HepG2 (cell line): ENCODE data around the gene TUBB. TPM values are rescaled to one million over a fixed set of nuclear protein-coding genes. Genes with fewer than 3 reads are reported as not detected.

Source experiments
- ADNP ChIP-seq: sonication (generic); formaldehyde crosslinking; IDR thresholded peaks from 2 replicates; pipeline ENCODE4 v1.4.0; 2020; ENCODE audit warnings: missing genetic modification reagents
- ARID2 ChIP-seq: sonication (generic); formaldehyde crosslinking; IDR thresholded peaks from 2 replicates; pipeline ENCODE4 v1.8.1; 2022; ENCODE audit warnings: mild to moderate bottlenecking, missing genetic modification reagents, borderline replicate concordance
- DR1 ChIP-seq: sonication (generic); formaldehyde crosslinking; IDR thresholded peaks from 2 replicates; pipeline ENCODE4 v1.8.0; 2021; ENCODE audit warnings: mild to moderate bottlenecking, missing genetic modification reagents, inconsistent platforms
- KDM1A ChIP-seq: IDR thresholded peaks from 2 replicates; pipeline ENCODE4 v1.6.1; 2016; ENCODE audit warnings: missing compliant biosample characterization
- RNF2 ChIP-seq: fragments of 450-650 bp; conservative IDR thresholded peaks from 2 replicates; pipeline ENCODE4 v1.6.1; 2016; ENCODE audit warnings: low read depth
- SMYD3 ChIP-seq: sonication (generic); formaldehyde crosslinking; IDR thresholded peaks from 2 replicates; pipeline ENCODE4 v1.8.1; 2023; ENCODE audit warnings: mild to moderate bottlenecking, missing genetic modification reagents
- SNAPC2 ChIP-seq: sonication (generic); formaldehyde crosslinking; IDR thresholded peaks from 2 replicates; pipeline ENCODE4 v1.8.1; 2022; ENCODE audit warnings: mild to moderate bottlenecking, missing genetic modification reagents
- TMF1 ChIP-seq: sonication (generic); formaldehyde crosslinking; IDR thresholded peaks from 2 replicates; pipeline ENCODE4 v1.8.1; 2022; ENCODE audit warnings: low read depth, missing genetic modification reagents
- ZBTB1 ChIP-seq: sonication (generic); formaldehyde crosslinking; IDR thresholded peaks from 2 replicates; pipeline ENCODE4 v1.4.0; 2020; ENCODE audit warnings: missing genetic modification reagents, borderline replicate concordance
- ZFX ChIP-seq: sonication (generic); formaldehyde crosslinking; IDR thresholded peaks from 2 replicates; pipeline ENCODE4 v1.4.0; 2020; ENCODE audit warnings: mild to moderate bottlenecking, low read depth, missing genetic modification reagents, moderate library complexity
- ZNF124 ChIP-seq: sonication (generic); formaldehyde crosslinking; IDR thresholded peaks from 2 replicates; pipeline ENCODE4 v1.4.0; 2020; ENCODE audit warnings: missing genetic modification reagents
- ZNF292 ChIP-seq: sonication (generic); formaldehyde crosslinking; IDR thresholded peaks from 2 replicates; pipeline ENCODE4 v1.8.1; 2022; ENCODE audit warnings: mild to moderate bottlenecking, low read depth, missing genetic modification reagents, borderline replicate concordance
- ZNF350 ChIP-seq: sonication (generic); formaldehyde crosslinking; IDR thresholded peaks from 2 replicates; pipeline ENCODE4 v1.4.0; 2020; ENCODE audit warnings: mild to moderate bottlenecking, low read depth, missing genetic modification reagents, borderline replicate concordance
- ZNF510 ChIP-seq: sonication (generic); formaldehyde crosslinking; IDR thresholded peaks from 2 replicates; pipeline ENCODE4 v1.4.0; 2020; ENCODE audit warnings: low read depth, mild to moderate bottlenecking, missing genetic modification reagents
- ZNF678 ChIP-seq: sonication (generic); formaldehyde crosslinking; IDR thresholded peaks from 2 replicates; pipeline ENCODE4 v1.4.0; 2020; ENCODE audit warnings: mild to moderate bottlenecking, missing genetic modification reagents
- polyA plus RNA-seq, 8 experiments: library from polyadenylated mRNA; depleted of rRNA in 3 of 8; stranded (reverse) in 7 of 8; unstranded in 1 of 8; fragments of >200 nt; fragmentation: Illumina TruSeq in 4 of 8; extraction: Trizol in 4 of 8; gene quantifications; 2 replicates each; pipeline versions ENCODE4 v1.2.1 to v1.2.3, GENCODE V29; 2011 to 2016; ENCODE audit warnings: low read depth in 4 of 8, missing spikeins in 1 of 8, mixed read lengths in 1 of 8; ENCODE audit not compliant: insufficient read depth in 1 of 8
- total RNA-seq, 5 experiments: library from RNA; depleted of rRNA; stranded (reverse); fragments of >200 nt; fragmentation: Illumina TruSeq; extraction: Trizol; gene quantifications; 2 replicates each; pipeline ENCODE4 v1.2.3, GENCODE V29; 2016; ENCODE audit warnings: low read depth in 1 of 5
- TF ChIP-seq, protein P1 (sequence below): sonication (generic); formaldehyde crosslinking; IDR thresholded peaks from 2 replicates; pipeline ENCODE4 v1.5.1; 2020; ENCODE audit warnings: missing genetic modification reagents, mild to moderate bottlenecking, borderline replicate concordance
- TF ChIP-seq, protein P2 (sequence below): sonication (generic); formaldehyde crosslinking; IDR thresholded peaks from 2 replicates; pipeline ENCODE4 v1.4.0; 2020; ENCODE audit warnings: missing genetic modification reagents, borderline replicate concordance
- TF ChIP-seq, protein P3 (sequence below): sonication (generic); formaldehyde crosslinking; IDR thresholded peaks from 2 replicates; pipeline ENCODE4 v1.4.0; 2020; ENCODE audit warnings: missing genetic modification reagents, mild to moderate bottlenecking, borderline replicate concordance
- TF ChIP-seq, protein P4 (sequence below): sonication (generic); formaldehyde crosslinking; IDR thresholded peaks from 2 replicates; pipeline ENCODE4 v1.8.0; 2022; ENCODE audit warnings: missing genetic modification reagents, mild to moderate bottlenecking, moderate library complexity, borderline replicate concordance

TUBB gene
- total and polyA plus RNA-seq, 2 of the 13 experiments (the other 11 are each of a cell fraction or from before 2014, with no cell fraction given): 911 to 1,163 TPM

DNA sequence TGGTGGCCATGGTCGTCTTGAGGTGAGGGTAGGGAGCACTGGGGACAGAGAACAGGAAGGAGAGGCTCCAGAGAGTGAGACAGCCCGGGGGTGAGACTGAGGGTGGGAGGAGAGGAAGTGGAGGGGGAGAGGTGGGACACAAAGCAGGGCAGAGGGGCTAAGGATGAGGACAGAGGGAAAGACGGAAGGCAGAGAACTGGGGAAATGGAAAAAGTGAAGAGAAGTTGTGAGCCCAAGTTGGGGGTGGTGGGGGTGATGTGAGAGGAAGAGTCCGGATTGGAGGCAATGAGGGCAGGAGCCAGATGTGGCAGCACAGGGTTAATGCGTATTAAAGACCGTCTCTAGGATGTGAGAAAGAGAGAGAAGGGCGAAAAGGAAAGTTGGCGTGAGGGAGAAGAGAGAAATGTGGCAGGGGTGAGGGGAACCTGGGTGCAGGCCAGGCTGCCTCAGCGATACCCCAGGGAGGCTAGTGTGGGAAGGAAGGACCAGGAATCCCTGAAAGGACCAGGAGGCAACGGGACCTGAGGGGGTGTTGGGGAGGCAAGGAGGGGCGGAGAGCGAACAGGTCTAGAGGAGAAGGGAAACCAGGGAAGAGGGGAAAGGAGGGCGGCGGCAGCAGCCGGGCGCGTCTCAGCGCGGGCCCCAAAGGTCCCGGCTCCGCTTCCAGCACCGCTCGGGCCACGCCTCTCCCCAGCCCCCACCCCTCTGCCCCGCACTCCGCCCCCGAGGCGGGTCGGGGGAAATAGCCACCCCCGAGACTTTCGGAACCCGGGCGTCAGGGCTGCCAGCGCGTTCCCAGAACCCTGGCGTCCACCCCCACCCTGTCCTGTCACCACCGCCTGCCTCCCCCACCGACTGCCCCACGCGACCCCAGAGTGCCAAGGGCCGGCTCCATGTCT lies 33.9 kb upstream of the TUBB start, which contains the start of gene PPP1R18 (continued):
- TF ChIP-seq, protein P1, sequence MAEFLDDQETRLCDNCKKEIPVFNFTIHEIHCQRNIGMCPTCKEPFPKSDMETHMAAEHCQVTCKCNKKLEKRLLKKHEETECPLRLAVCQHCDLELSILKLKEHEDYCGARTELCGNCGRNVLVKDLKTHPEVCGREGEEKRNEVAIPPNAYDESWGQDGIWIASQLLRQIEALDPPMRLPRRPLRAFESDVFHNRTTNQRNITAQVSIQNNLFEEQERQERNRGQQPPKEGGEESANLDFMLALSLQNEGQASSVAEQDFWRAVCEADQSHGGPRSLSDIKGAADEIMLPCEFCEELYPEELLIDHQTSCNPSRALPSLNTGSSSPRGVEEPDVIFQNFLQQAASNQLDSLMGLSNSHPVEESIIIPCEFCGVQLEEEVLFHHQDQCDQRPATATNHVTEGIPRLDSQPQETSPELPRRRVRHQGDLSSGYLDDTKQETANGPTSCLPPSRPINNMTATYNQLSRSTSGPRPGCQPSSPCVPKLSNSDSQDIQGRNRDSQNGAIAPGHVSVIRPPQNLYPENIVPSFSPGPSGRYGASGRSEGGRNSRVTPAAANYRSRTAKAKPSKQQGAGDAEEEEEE (CRISPR knock-in tag): no peak
- TF ChIP-seq ZNF350 (no peak), RNF2 (no peak), ZNF678 (CRISPR knock-in tag) (no peak), TMF1 (CRISPR knock-in tag) (no peak), DR1 (CRISPR knock-in tag) (no peak), ADNP (CRISPR knock-in tag) (no peak), ARID2 (CRISPR knock-in tag) (no peak), ZFX (CRISPR knock-in tag) (no peak; the same call in 1 of the 2 replicates), ZBTB1 (no peak), ZNF510 (CRISPR knock-in tag) (no peak), KDM1A (CRISPR knock-in tag) (no peak), SNAPC2 (CRISPR knock-in tag) (no peak), ZNF292 (CRISPR knock-in tag) (no peak), ZNF124 (no peak), SMYD3 (CRISPR knock-in tag) (no peak)
- TF ChIP-seq, protein P2, sequence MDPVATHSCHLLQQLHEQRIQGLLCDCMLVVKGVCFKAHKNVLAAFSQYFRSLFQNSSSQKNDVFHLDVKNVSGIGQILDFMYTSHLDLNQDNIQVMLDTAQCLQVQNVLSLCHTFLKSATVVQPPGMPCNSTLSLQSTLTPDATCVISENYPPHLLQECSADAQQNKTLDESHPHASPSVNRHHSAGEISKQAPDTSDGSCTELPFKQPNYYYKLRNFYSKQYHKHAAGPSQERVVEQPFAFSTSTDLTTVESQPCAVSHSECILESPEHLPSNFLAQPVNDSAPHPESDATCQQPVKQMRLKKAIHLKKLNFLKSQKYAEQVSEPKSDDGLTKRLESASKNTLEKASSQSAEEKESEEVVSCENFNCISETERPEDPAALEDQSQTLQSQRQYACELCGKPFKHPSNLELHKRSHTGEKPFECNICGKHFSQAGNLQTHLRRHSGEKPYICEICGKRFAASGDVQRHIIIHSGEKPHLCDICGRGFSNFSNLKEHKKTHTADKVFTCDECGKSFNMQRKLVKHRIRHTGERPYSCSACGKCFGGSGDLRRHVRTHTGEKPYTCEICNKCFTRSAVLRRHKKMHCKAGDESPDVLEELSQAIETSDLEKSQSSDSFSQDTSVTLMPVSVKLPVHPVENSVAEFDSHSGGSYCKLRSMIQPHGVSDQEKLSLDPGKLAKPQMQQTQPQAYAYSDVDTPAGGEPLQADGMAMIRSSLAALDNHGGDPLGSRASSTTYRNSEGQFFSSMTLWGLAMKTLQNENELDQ (CRISPR knock-in tag): no peak
- TF ChIP-seq, protein P3, sequence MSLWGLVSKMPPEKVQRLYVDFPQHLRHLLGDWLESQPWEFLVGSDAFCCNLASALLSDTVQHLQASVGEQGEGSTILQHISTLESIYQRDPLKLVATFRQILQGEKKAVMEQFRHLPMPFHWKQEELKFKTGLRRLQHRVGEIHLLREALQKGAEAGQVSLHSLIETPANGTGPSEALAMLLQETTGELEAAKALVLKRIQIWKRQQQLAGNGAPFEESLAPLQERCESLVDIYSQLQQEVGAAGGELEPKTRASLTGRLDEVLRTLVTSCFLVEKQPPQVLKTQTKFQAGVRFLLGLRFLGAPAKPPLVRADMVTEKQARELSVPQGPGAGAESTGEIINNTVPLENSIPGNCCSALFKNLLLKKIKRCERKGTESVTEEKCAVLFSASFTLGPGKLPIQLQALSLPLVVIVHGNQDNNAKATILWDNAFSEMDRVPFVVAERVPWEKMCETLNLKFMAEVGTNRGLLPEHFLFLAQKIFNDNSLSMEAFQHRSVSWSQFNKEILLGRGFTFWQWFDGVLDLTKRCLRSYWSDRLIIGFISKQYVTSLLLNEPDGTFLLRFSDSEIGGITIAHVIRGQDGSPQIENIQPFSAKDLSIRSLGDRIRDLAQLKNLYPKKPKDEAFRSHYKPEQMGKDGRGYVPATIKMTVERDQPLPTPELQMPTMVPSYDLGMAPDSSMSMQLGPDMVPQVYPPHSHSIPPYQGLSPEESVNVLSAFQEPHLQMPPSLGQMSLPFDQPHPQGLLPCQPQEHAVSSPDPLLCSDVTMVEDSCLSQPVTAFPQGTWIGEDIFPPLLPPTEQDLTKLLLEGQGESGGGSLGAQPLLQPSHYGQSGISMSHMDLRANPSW: no peak
- TF ChIP-seq, protein P4, sequence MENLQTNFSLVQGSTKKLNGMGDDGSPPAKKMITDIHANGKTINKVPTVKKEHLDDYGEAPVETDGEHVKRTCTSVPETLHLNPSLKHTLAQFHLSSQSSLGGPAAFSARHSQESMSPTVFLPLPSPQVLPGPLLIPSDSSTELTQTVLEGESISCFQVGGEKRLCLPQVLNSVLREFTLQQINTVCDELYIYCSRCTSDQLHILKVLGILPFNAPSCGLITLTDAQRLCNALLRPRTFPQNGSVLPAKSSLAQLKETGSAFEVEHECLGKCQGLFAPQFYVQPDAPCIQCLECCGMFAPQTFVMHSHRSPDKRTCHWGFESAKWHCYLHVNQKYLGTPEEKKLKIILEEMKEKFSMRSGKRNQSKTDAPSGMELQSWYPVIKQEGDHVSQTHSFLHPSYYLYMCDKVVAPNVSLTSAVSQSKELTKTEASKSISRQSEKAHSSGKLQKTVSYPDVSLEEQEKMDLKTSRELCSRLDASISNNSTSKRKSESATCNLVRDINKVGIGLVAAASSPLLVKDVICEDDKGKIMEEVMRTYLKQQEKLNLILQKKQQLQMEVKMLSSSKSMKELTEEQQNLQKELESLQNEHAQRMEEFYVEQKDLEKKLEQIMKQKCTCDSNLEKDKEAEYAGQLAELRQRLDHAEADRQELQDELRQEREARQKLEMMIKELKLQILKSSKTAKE: no peak
